Fibroblast of villous mesenchyme (primary cell): ENCODE data around the gene DISP2. TPM values are rescaled to one million over a fixed set of nuclear protein-coding genes. Genes with fewer than 3 reads are reported as not detected.

Experiments
- DNase-seq: peaks from one replicate; pipeline ENCODE4 v3.0.0-alpha.2; 2010; ENCODE audit warnings: low read depth
- H3K4me3 ChIP-seq: 2 replicates; pipeline ENCODE4 v1.5.1; 2011; ENCODE audit warnings: low read depth, mild to moderate bottlenecking, low read length
- CTCF ChIP-seq: IDR thresholded peaks from 2 replicates; pipeline ENCODE4 v1.5.1; 2012; ENCODE audit warnings: low read depth, mild to moderate bottlenecking, low read length; ENCODE audit not compliant: insufficient read depth
- total RNA-seq: library from RNA; depleted of rRNA; stranded (reverse); fragments of >200 nt; gene quantifications from 2 replicates; pipeline ENCODE4 v1.2.3, GENCODE V29; 2012

The DISP2 gene
- total RNA-seq, 1 donor = under 0.01 TPM

- TF ChIP-seq CTCF = no peak
- no peak overlapping the region for H3K4me3 ChIP-seq
- no peak for DNase-seq
Observed at GRCh38 chr15:40355976-40356585, 1.9 kb upstream of the DISP2 start.

- H3K4me3 ChIP-seq = no peak overlapping the region
- no peak for DNase-seq
- TF ChIP-seq CTCF = no peak
Observed at GRCh38 chr15:40357246-40357645, 773 bp upstream of the DISP2 start.

- no peak for DNase-seq
- no peak for TF ChIP-seq CTCF
- H3K4me3 ChIP-seq = peak overlapping the region; percentile 63
Observed at GRCh38 chr15:40358471-40359353, 693 bp downstream of the DISP2 start.

- TF ChIP-seq CTCF = no peak
- no peak overlapping the region for H3K4me3 ChIP-seq
- DNase-seq = no peak
Observed at GRCh38 chr15:40360015-40360414, 2.0 kb downstream of the DISP2 start.

GRCh38 chr15:40361640-40362039 is 3.6 kb downstream of the DISP2 start:
- no peak for TF ChIP-seq CTCF
- no peak overlapping the region for H3K4me3 ChIP-seq
- no peak for DNase-seq

GRCh38 chr15:40363611-40364010 is 5.6 kb downstream of the DISP2 start:
- TF ChIP-seq CTCF = no peak
- no peak overlapping the region for H3K4me3 ChIP-seq
- DNase-seq = no peak
